Stimulated activated CD4-positive, alpha-beta T cell treated with anti-CD3 and anti-CD28 coated beads, Interleukin-2, amount 100 ng/mL, for 4 hours (primary cell): ENCODE data around the gene HNRNPH2.

Source experiments
- DNase-seq: peaks from one replicate; pipeline ENCODE4 v3.0.0-alpha.2; 2020; ENCODE audit warnings: low read depth

The HNRNPH2 gene

DNA sequence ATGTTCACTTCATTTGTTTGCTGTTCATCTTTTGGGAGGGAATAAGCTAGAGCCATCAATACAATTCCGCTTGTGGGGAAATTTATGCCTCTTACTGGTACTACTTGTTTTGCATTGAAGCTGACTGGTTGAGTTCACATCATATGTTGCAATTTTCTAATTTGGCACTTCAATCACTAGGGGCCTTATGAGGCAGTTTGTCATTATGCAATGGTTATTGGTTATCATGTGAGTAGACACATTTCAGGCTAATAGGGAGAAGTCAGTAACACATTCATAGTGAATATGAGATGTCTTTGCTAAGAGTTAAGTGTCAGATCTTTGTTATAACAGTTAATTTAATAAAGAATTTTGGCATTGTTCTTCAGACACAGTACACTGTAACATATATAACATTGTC lies 12.2 kb upstream of the HNRNPH2 start:
- DNase-seq = no peak

DNA sequence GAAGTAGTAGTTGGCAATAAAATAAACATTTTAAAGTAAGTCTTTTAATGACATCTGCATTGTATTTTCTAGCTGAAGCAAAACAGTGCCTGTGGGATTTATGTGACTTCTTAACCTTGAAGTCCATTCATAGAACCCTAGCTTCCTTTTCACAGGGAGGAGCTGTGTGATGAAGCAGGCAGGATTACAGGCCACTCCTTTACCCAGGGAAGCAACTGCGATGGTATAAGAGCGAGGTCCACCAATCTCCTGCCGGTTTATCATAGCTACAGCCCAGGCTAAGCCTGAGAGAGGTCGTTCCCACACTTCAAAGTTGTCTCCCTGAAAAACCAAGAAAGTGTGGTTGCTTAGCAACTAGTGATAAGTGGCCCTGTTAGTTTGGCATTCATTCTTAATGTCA lies 10.2 kb upstream of the HNRNPH2 start:
- no peak for DNase-seq

DNA sequence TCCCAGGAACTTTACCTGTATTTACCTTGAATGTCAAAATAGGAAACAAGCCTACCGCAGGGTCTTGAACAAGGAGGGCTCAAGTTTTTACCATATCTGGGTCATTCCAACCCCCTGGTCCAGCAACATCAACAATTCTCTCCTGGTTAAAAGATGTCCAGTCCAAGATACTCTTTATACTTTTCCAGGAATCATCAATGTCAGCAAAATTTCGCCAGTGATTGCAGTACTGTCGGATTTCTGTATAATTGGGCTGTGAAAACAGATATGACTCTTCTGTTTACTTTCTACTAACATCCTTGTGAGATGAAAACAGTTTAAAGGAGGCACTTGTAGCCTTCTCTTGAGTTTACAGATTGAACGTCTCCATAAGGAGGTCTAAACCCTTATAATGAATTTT lies 9.3 kb upstream of the HNRNPH2 start:
- no peak for DNase-seq

- no peak for DNase-seq
Observed at GRCh38 chrX:101399825-101400224, 8.2 kb upstream of the HNRNPH2 start.

GRCh38 chrX:101407167-101407747 lies 765 bp upstream of the HNRNPH2 start:
- DNase-seq = no peak

DNA sequence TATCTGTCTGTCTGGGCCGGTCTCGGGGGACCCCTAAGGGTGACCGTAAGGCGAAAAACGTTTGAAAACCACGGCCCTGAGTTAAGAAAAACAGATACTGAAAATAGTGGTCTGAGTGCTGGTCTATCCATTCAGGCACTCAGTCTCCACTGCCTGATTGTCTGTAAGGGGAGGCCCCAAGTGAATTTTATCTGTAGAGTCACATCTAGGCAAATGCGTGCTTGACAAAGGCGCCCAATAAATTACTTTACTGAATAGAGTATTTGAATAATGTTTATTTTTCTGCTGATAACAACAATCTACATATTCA lies 465 bp downstream of the HNRNPH2 start:
- no peak for DNase-seq

DNA sequence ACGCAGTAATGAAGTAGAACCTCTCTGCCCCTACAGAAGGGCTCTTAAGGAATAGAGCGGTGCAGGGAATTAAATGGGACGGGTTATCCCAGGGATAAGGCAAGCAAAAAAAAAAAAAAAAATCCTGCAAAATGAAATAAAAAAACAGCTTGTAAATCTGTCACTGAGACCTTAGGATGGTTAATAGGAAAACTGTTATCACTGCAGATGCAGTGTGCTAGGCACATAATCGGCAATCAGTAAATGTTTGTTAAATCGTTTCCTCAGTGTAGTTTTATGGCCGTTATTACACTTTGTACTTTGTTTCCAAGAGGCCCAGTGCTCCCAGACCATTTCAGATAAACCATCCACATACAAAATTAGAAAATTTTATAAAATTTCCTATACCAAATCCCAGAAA lies 1.0 kb downstream of the HNRNPH2 start:
- DNase-seq = no peak

- no peak for DNase-seq
Observed at GRCh38 chrX:101410461-101410860, 2.4 kb downstream of the HNRNPH2 start.

DNA sequence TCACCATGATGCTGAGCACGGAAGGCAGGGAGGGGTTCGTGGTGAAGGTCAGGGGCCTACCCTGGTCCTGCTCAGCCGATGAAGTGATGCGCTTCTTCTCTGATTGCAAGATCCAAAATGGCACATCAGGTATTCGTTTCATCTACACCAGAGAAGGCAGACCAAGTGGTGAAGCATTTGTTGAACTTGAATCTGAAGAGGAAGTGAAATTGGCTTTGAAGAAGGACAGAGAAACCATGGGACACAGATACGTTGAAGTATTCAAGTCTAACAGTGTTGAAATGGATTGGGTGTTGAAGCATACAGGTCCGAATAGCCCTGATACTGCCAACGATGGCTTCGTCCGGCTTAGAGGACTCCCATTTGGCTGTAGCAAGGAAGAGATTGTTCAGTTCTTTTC lies 4.0 kb downstream of the HNRNPH2 start:
- DNase-seq = no peak

- DNase-seq = no peak
Observed at GRCh38 chrX:101415180-101416145, 7.4 kb downstream of the HNRNPH2 start.

GRCh38 chrX:101416691-101417090 lies 8.7 kb downstream of the HNRNPH2 start:
- DNase-seq = no peak

- DNase-seq = no peak
Observed at GRCh38 chrX:101417190-101417589, 9.2 kb downstream of the HNRNPH2 start.

GRCh38 chrX:101417981-101418841 lies 10.2 kb downstream of the HNRNPH2 start:
- no peak for DNase-seq

GRCh38 chrX:101419489-101419888 lies 11.5 kb downstream of the HNRNPH2 start:
- no peak for DNase-seq

GRCh38 chrX:101427954-101428353 lies 19.9 kb downstream of the HNRNPH2 start:
- no peak for DNase-seq

DNA sequence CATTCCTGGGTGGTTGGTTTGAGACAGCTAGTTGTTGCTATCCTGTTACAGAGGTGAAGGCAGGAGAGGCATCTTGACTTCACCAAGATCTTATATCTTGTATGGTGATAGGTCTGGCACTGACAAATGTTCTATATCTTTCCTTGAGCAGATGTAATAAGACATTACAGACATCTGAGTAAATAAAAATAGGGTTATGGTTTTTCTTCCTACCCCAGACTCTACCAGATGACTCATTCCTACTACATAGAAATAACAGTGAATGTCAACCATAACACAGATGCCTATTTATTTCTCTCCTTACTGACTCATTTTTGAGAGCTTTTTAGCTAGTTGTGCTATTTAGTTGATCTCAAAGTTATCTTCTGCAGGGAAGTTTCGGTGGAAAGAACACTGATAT lies 21.9 kb downstream of the HNRNPH2 start:
- DNase-seq = no peak

DNA sequence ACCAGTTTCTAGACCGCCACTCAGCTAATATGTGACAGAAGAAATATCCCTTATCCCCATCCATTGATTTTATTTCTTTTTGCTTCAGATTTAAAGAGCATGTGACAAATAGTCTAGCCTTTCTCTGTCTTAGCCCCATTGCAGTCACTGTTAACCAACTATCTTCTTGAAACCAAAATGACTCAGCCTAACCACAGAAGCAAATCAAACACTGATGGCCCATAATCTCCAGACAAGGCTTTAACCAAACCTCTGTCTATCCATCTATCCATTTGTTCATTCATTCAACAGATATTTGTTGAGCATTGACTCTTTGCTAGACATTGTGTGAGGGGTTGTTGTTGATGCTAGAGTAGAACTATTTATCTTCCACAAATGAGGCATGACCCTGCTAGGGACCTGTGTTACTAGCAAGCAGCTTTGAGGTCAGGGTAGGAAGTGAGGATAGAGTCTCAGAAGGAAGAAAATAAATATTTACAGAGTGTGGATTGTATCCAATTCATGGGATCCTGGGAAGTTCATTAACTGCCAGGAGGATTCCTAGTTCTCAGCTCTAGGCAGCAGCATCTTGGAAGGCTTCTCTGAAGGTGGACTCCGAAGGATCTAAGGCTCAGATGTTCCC lies 22.5 kb downstream of the HNRNPH2 start:
- no peak for DNase-seq

DNA sequence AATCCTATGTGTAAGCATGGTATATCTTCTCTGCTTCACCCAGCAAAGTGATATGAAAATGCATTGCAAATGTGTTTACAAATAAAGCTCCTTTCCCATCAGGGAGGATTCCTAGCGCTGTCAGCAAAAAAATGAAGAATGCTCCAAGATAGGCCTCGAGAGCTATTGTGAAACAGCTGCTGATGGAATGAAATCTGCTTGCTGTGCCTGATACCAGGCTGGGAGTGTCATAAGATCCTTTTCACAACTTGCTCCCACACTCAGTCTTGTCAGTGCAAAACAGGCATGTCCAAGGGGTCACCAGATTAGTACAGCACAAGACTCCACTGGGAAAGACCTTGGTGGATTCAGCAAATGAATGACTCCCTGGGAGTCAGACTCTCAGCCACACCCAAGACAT lies 34.1 kb downstream of the HNRNPH2 start:
- DNase-seq = no peak

DNA sequence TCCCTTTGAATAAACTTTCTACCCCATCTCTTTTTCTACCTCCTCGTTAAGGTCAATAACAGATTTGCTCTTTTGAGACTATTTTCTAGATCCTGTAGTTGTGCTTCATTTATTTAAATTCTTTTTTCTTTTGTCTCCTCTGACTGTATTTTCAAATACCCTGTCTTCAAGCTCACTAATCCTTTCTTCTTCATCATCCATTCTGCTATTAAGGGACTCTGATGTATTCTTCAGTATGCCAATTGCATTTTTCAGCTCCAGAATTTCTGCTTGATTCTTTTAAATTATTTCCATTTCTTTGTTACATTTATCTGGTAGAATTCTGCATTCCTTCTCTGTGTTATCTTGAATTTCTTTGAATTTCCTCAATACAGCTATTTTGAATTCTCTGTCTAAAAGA lies 41.3 kb downstream of the HNRNPH2 start:
- DNase-seq = no peak

- DNase-seq = no peak
Observed at GRCh38 chrX:101450085-101450484, 42.1 kb downstream of the HNRNPH2 start.

DNA sequence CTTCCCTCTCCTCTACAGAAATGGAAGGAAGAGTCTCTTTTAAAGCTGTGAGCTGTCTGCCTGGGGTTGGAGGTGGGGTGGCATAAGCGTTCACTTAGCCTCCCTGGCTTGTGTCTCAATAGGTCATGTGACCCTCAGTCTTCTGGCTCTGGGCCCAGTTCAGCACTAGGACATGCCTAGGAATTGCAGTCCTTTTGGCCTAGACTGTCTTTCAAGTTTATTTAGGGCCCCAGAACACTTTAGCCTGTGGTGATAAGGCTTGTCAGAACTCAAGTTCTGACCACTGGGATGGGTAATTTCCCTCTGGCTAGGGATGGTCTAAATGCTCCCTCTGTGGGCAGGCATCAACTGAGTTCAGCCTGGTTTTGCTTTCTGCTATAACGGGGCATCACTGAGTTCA lies 42.9 kb downstream of the HNRNPH2 start:
- no peak for DNase-seq

GRCh38 chrX:101452056-101452455 lies 44.0 kb downstream of the HNRNPH2 start:
- DNase-seq = no peak
